Neural progenitor cell (in vitro differentiated cells): ENCODE results near the gene CFAP69. TPM values are rescaled to one million over a fixed set of nuclear protein-coding genes. Genes with fewer than 3 reads are reported as not detected.

Experiments used
- DNase-seq: peaks from one replicate; pipeline ENCODE4 v3.0.0-alpha.2; 2016; ENCODE audit warnings: low spot score
- H2AFZ ChIP-seq: fragments of 200-600 bp; sonication (generic); replicated peaks from 2 replicates; pipeline ENCODE4 v1.6.1; 2016; ENCODE audit warnings: antibody characterized with exemption
- H3F3A ChIP-seq: fragments of 200-600 bp; sonication (generic); 2 replicates; pipeline ENCODE4 v1.6.1; 2016; ENCODE audit warnings: antibody characterized with exemption, low read depth
- H3K27ac ChIP-seq: fragments of 200-600 bp; sonication (generic); 2 replicates; pipeline ENCODE4 v1.5.1; 2016; ENCODE audit warnings: mild to moderate bottlenecking
- H3K27me3 ChIP-seq: fragments of 200-600 bp; sonication (generic); 2 replicates; pipeline ENCODE4 v1.6.1; 2016; ENCODE audit warnings: mild to moderate bottlenecking, moderate library complexity
- H3K36me3 ChIP-seq: fragments of 200-600 bp; sonication (generic); 2 replicates; pipeline ENCODE4 v1.5.1; 2016
- H3K4me1 ChIP-seq: fragments of 200-600 bp; sonication (generic); 2 replicates; pipeline ENCODE4 v1.6.1; 2016; ENCODE audit warnings: mixed run types
- H3K4me2 ChIP-seq: fragments of 200-600 bp; sonication (generic); 2 replicates; pipeline ENCODE4 v1.6.1; 2016
- H3K4me3 ChIP-seq: fragments of 200-600 bp; sonication (generic); 2 replicates; pipeline ENCODE4 v1.5.1; 2016
- H3K79me2 ChIP-seq: fragments of 200-600 bp; sonication (generic); 2 replicates; pipeline ENCODE4 v1.6.1; 2016; ENCODE audit warnings: low read depth
- H3K9ac ChIP-seq: fragments of 200-600 bp; sonication (generic); 2 replicates; pipeline ENCODE4 v1.6.1; 2016
- H3K9me3 ChIP-seq: fragments of 200-600 bp; sonication (generic); 2 replicates; pipeline ENCODE4 v1.5.1; 2016; ENCODE audit warnings: low read depth
- H4K20me1 ChIP-seq: fragments of 200-600 bp; sonication (generic); 2 replicates; pipeline ENCODE4 v1.6.1; 2016; ENCODE audit warnings: low read depth
- H3K27ac Mint-ChIP-seq: 3 replicates; pipeline ENCODE4 v1.8.0; 2021; ENCODE audit warnings: mixed read lengths
- H3K27me3 Mint-ChIP-seq: 2 replicates; pipeline ENCODE4 v1.8.0; 2022; ENCODE audit warnings: low read depth, mild to moderate bottlenecking, inconsistent platforms, moderate library complexity, mixed read lengths; ENCODE audit not compliant: insufficient read depth
- H3K36me3 Mint-ChIP-seq: 3 replicates; pipeline ENCODE4 v1.8.0; 2021; ENCODE audit warnings: mixed read lengths
- H3K4me1 Mint-ChIP-seq: 3 replicates; pipeline ENCODE4 v1.8.0; 2021; ENCODE audit warnings: mixed read lengths
- H3K4me3 Mint-ChIP-seq: 3 replicates; pipeline ENCODE4 v1.8.0; 2021; ENCODE audit warnings: mild to moderate bottlenecking, moderate library complexity, mixed read lengths
- H3K9me3 Mint-ChIP-seq: 3 replicates; pipeline ENCODE4 v1.8.0; 2020; ENCODE audit warnings: mixed read lengths
- EZH2 ChIP-seq: fragments of 200-600 bp; sonication (generic); IDR thresholded peaks from 2 replicates; pipeline ENCODE4 v1.6.1; 2017; ENCODE audit warnings: antibody characterized with exemption, mild to moderate bottlenecking, moderate library complexity
- EZH2phosphoT487 ChIP-seq: fragments of 200-600 bp; sonication (generic); IDR thresholded peaks from 2 replicates; pipeline ENCODE4 v1.6.1; 2017; ENCODE audit warnings: antibody characterized with exemption
- total RNA-seq: library from RNA; depleted of rRNA; stranded (reverse); fragments of >200 nt; gene quantifications from 2 replicates; pipeline ENCODE4 v1.2.3, GENCODE V29; 2015; ENCODE audit warnings: low replicate concordance
- TF ChIP-seq, protein P1 (sequence below): fragments of 200-600 bp; sonication (generic); IDR thresholded peaks from 2 replicates; pipeline ENCODE4 v1.5.1; 2017; ENCODE audit warnings: antibody characterized with exemption, mild to moderate bottlenecking

Gene CFAP69
- total RNA-seq, 1 donor from 2014 or later = 4.8 TPM

DNA sequence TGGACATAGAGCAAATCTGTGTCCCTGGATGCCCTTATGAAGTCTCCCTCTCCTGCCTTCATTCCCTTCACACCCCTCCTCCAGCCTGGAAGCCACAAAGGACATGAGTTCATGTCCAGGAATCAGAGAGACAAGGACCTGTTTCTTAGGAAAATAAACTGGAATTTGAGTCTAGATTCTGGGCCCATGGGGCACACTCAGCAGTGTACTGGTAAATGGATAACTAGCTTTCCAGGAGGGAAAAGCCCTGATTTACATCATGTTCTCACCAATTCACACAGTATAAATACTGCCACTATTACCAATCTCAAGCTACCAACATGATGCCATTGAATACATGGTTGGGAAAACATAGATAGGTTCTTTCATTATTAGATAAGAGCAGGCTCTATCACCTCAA lies 66.2 kb downstream of the CFAP69 start:
- Histone ChIP-seq H3K9ac (no peak overlapping the region), H3K4me1 (no peaks in the 10 kb centered on the region), H3K79me2 (no peaks in the 10 kb centered on the region), H3K4me2 (no peak overlapping the region), H3K27me3 (peaks cover under 1% of the 10 kb centered on the region), H3K27ac (no peak overlapping the region), H3K9me3 (no peaks in the 10 kb centered on the region), H4K20me1 (no peaks in the 10 kb centered on the region), H2AFZ (no peak overlapping the region), H3K4me3 (no peak overlapping the region), H3F3A (no peaks in the 10 kb centered on the region), H3K36me3 (no peaks in the 10 kb centered on the region)
- DNase-seq = no peak
- Mint-ChIP-seq H3K27me3 (no peaks in the 10 kb centered on the region), H3K4me3 (no peak overlapping the region), H3K27ac (no peak overlapping the region), H3K4me1 (no peaks in the 10 kb centered on the region), H3K36me3 (no peaks in the 10 kb centered on the region), H3K9me3 (no peaks in the 10 kb centered on the region)
- no peak for TF ChIP-seq EZH2phosphoT487

DNA sequence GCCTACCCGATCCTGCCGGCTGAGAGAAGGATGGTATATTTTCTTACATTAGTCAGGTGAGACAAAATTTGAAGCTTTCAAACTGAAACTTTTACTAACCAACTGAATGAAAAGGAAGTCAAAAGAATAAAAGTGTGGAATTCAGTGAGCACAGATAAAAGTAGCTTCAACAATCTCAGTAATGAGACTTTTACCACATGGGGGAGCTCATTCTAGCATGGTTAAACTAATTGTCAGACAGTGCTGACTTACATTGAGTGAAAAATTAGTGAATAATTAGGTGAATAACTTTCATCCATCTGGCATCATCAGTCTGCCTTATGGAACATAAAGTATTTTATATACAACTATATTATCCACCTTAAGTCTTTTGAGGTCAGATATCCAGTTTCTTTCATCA lies 67.8 kb downstream of the CFAP69 start:
- H3K4me3 ChIP-seq = no peak overlapping the region
- no peak overlapping the region for H3K9ac ChIP-seq
- no peaks in the 10 kb centered on the region for H3K9me3 Mint-ChIP-seq
- no peaks in the 10 kb centered on the region for H3K4me1 Mint-ChIP-seq
- H4K20me1 ChIP-seq = no peaks in the 10 kb centered on the region
- no peak overlapping the region for H2AFZ ChIP-seq
- no peaks in the 10 kb centered on the region for H3K36me3 Mint-ChIP-seq
- H3K27ac Mint-ChIP-seq = no peak overlapping the region
- no peaks in the 10 kb centered on the region for H3K9me3 ChIP-seq
- DNase-seq = peak; percentile 21
- TF ChIP-seq, protein P1, sequence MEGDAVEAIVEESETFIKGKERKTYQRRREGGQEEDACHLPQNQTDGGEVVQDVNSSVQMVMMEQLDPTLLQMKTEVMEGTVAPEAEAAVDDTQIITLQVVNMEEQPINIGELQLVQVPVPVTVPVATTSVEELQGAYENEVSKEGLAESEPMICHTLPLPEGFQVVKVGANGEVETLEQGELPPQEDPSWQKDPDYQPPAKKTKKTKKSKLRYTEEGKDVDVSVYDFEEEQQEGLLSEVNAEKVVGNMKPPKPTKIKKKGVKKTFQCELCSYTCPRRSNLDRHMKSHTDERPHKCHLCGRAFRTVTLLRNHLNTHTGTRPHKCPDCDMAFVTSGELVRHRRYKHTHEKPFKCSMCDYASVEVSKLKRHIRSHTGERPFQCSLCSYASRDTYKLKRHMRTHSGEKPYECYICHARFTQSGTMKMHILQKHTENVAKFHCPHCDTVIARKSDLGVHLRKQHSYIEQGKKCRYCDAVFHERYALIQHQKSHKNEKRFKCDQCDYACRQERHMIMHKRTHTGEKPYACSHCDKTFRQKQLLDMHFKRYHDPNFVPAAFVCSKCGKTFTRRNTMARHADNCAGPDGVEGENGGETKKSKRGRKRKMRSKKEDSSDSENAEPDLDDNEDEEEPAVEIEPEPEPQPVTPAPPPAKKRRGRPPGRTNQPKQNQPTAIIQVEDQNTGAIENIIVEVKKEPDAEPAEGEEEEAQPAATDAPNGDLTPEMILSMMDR = peak; percentile 48
- no peak for TF ChIP-seq EZH2phosphoT487
- H3K4me3 Mint-ChIP-seq = no peak overlapping the region
- H3F3A ChIP-seq = no peaks in the 10 kb centered on the region
- no peak overlapping the region for H3K27ac ChIP-seq
- no peaks in the 10 kb centered on the region for H3K27me3 Mint-ChIP-seq
- H3K4me2 ChIP-seq = no peak overlapping the region
- H3K79me2 ChIP-seq = no peaks in the 10 kb centered on the region
- peaks cover 14% of the 10 kb centered on the region for H3K27me3 ChIP-seq
- H3K4me1 ChIP-seq = no peaks in the 10 kb centered on the region
- H3K36me3 ChIP-seq = no peaks in the 10 kb centered on the region

DNA sequence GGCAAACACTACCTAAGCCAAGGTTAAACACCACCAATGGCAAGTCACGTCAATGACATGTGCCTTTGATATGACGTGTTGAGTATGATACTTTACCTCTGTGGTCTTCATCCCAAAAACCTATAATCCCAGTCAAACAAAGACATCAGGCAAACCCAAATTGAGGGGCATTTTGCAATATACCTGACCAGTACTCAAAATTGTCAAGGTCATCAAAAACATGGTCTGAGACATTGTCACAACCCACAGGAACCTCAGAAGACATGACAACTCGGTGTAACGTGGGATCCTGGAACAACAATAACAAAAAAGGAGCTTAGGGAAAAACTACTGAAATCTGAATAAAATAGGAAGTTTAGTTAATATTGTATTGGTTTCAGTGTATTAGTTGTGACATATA lies 68.9 kb downstream of the CFAP69 start:
- H3K9me3 ChIP-seq = no peaks in the 10 kb centered on the region
- no peaks in the 10 kb centered on the region for H3F3A ChIP-seq
- Mint-ChIP-seq H3K36me3 (no peaks in the 10 kb centered on the region), H3K27me3 (no peaks in the 10 kb centered on the region), H3K9me3 (no peaks in the 10 kb centered on the region), H3K27ac (no peak overlapping the region), H3K4me1 (no peaks in the 10 kb centered on the region), H3K4me3 (no peak overlapping the region)
- no peak for DNase-seq
- peaks cover 26% of the 10 kb centered on the region for H3K27me3 ChIP-seq
- TF ChIP-seq, protein P1 = no peak
- no peak for TF ChIP-seq EZH2
- TF ChIP-seq EZH2phosphoT487 = no peak
- H3K4me2 ChIP-seq = no peak overlapping the region
- no peak overlapping the region for H2AFZ ChIP-seq
- H3K4me3 ChIP-seq = no peak overlapping the region
- no peak overlapping the region for H3K9ac ChIP-seq
- no peaks in the 10 kb centered on the region for H4K20me1 ChIP-seq
- no peaks in the 10 kb centered on the region for H3K36me3 ChIP-seq
- H3K79me2 ChIP-seq = no peaks in the 10 kb centered on the region
- H3K4me1 ChIP-seq = no peaks in the 10 kb centered on the region
- H3K27ac ChIP-seq = no peak overlapping the region

DNA sequence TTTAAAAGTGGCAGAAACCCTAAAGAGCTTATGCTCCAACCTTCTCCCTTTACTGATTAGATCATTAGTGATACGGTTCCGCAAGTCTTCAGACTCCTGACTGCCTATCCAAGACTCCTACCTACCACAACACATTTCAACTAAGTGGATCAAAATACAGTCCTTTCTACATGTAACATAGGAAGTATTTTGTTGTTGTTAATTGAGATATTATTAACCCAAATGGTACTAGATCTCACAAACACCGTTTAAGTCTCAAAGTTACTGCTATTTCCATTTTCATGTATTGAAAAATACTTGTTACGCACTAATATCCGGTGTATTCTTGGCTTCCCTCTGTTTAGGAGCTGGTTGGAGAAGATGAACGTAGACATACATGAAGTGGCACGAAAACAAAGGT lies 75.0 kb downstream of the CFAP69 start:
- H3K9me3 Mint-ChIP-seq = no peaks in the 10 kb centered on the region
- Histone ChIP-seq H3K27me3 (peaks cover 86% of the 10 kb centered on the region), H3K4me3 (no peak overlapping the region), H3F3A (no peaks in the 10 kb centered on the region), H3K27ac (no peak overlapping the region), H3K4me2 (no peak overlapping the region), H3K36me3 (no peaks in the 10 kb centered on the region), H3K4me1 (no peaks in the 10 kb centered on the region), H2AFZ (no peak overlapping the region), H3K79me2 (no peaks in the 10 kb centered on the region), H3K9ac (no peak overlapping the region), H3K9me3 (no peaks in the 10 kb centered on the region), H4K20me1 (no peaks in the 10 kb centered on the region)
- H3K4me1 Mint-ChIP-seq = peaks cover 8% of the 10 kb centered on the region
- peaks cover 17% of the 10 kb centered on the region for H3K27me3 Mint-ChIP-seq
- DNase-seq = no peak
- H3K4me3 Mint-ChIP-seq = peak overlapping the region; percentile 81
- no peaks in the 10 kb centered on the region for H3K36me3 Mint-ChIP-seq
- TF ChIP-seq EZH2phosphoT487 (no peak), EZH2 (no peak)
- TF ChIP-seq, protein P1 = no peak
- H3K27ac Mint-ChIP-seq = no peak overlapping the region
